ENCODE measurements around the gene NUMBL.

- TF ChIP-seq, protein P1, sequence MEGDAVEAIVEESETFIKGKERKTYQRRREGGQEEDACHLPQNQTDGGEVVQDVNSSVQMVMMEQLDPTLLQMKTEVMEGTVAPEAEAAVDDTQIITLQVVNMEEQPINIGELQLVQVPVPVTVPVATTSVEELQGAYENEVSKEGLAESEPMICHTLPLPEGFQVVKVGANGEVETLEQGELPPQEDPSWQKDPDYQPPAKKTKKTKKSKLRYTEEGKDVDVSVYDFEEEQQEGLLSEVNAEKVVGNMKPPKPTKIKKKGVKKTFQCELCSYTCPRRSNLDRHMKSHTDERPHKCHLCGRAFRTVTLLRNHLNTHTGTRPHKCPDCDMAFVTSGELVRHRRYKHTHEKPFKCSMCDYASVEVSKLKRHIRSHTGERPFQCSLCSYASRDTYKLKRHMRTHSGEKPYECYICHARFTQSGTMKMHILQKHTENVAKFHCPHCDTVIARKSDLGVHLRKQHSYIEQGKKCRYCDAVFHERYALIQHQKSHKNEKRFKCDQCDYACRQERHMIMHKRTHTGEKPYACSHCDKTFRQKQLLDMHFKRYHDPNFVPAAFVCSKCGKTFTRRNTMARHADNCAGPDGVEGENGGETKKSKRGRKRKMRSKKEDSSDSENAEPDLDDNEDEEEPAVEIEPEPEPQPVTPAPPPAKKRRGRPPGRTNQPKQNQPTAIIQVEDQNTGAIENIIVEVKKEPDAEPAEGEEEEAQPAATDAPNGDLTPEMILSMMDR (IDR thresholded peaks at IDR 0.05) = no peak
- no peak for TF ChIP-seq POLR2A (IDR thresholded peaks at IDR 0.05)
Measured at GRCh38 chr19:40617961-40618360, 72.5 kb downstream of the NUMBL start.

Measured in body of pancreas (tissue), 4 donors.